Measurements from ENCODE around the gene UNC13A.
"Not testable (repeated sequence)": the region's sequence is repeated elsewhere in the genome, so short reads cannot be mapped to it uniquely, and the experiment has no call there.

UNC13A gene

DNA sequence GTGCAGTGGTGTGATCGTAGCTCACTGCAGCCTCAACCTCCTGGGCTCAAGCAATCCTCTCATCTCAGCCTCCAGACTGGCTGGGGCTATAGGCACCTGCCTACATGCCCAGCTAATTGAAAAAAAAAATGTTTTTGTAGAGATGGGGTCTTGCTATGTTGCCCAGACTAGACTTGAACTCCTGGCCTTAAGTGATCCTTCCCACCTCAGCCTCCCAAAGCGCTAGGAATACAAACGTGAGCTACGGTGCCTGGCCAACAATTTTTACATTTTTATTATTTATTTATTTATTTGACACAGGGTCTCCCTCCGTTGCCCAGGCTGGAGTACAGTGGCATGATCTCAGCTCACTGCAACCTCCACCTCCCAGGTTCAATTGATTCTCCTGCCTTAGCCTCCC is 117.9 kb downstream of the UNC13A start:
- not testable (repeated sequence) for DNase-seq (ENCODE audit: low read depth in 2 of 2)

DNA sequence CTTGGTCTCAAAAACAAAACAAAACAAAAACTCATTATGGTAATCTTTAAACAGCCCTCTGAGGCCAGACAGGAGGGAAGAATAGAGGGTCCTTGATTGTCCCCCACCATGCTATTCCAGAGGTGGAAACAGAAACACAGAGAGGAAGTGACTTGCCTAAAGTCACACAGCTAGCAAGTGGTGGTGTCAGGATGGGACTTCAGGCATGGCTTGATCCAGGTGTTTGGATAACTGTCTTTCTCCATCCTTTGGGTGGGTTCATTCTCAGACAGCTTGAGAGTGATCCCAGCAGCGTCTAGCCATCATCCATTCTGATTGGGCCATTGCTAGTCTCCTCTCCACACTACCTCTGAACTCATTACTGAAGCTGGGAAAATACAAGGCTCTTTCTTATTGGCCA is 120.2 kb downstream of the UNC13A start:
- DNase-seq (ENCODE audit: low read depth in 2 of 2): no peak

DNA sequence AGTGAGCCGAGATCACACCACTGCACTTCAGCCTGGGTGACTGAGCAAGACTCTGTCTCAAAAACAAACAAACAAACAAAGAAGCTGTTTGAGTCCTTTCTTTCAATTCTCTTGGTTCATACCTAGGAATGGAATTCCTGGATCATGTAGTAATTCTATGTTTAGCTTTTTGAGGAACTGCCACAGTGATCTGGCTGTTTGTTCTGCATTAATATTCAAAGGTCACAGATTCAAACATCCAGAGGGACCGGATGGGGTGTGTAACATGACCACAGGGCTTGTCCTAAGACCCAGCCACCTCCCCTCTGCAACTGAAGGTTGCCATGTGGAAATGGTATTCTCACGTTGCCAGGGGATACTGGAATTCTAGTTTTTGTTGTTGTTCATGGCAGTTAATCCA is 122.5 kb downstream of the UNC13A start:
- no peak for DNase-seq (ENCODE audit: low read depth in 2 of 2)

DNA sequence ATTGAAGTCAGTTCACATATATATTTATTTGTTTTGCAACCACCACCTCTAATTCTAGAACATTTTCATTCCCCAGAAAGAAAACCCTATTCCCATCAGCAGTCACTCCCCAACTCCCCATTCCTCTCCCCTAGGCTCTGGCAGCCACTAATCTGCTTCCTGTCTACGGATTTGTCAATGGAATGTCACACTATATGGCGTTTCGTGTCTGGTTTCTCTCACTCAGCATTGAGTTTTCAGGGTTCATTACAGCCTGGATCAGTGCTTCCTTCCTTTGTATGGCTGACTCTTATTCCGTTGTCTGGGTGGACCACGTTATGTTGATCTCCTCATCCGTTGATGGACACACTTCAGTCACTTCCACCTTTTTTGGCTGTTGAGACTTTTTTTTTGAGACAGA is 123.4 kb downstream of the UNC13A start:
- no peak for DNase-seq (ENCODE audit: low read depth in 2 of 2)

DNA sequence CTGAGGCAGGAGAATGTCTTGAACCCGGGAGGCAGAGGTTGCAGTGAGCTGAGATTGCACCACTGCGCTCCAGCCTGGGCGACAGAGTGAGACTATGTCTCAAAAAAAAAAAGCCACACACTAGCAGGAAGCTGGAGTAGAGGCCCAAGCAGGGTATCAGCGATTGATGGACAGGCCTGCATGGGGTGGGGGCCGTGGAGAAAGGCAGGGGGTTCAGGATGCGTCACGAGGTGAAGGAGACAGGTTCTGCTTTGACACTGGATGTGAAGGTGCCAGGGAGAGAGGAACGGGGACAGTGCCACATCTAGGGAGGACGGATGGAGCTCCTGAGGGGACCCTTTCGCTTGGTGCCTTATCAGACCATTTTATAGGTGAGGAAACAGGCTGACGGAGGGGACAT is 125.6 kb downstream of the UNC13A start:
- DNase-seq (ENCODE audit: low read depth in 2 of 2): no peak

DNA sequence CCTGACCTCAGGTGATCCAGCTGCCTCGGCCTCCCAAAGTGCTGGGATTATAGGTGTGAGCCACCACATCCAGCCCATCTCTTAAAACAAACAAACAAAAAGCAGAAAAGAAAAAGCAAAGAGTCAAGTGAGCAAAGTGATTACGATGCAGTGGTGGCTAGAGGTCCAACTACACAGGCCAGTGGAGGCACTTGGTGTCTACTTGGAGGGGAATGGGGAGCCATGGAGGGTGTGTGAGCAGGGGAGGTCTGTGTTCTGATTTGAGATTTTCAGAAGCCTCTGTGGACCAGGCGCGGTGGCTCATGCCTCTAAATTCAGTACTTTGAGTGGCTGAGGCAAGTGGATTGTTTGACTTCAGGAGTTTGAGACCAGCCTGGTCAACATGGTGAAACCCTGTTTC is 126.1 kb downstream of the UNC13A start:
- DNase-seq (ENCODE audit: low read depth in 2 of 2): no peak

DNA sequence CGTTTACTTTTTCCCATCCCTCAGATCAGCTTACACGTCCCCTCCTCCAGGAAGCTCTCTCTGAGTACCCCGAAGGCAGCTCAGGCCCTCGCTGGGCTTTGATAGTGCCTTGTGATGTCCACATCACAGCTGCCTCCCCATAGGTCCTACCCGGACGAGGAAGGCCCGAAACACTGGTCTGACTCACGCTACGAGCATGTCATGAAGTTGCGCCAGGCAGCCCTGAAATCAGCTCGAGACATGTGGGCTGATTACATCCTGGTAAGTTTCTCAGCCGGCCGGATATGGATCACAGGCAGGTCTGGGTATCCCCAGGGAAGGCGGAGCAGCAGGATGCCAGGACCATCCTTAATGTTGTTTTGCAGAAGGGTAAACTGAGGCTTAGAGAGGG is 128.0 kb downstream of the UNC13A start:
- DNase-seq (ENCODE audit: low read depth in 2 of 2): no peak

DNA sequence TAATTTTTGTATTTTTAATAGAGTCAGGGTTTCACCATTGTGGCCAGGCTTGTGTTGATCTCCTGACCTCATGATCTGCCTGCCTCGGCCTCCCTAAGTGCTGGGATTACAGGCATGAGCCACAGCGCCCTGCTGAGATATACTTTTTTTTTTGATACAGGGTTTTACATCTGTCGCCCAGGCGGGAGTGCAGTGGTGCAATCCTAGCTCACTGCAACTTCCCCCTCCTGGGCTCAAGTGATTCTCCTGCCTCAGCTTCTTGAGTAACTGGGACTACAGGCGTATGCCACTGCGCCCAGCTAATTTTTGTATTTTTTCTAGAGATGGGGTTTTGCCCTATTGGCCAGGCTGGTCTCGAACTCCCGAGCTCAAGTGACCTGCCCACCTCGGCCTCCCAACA is 130.7 kb downstream of the UNC13A start:
- no peak for DNase-seq (ENCODE audit: low read depth in 2 of 2)

DNA sequence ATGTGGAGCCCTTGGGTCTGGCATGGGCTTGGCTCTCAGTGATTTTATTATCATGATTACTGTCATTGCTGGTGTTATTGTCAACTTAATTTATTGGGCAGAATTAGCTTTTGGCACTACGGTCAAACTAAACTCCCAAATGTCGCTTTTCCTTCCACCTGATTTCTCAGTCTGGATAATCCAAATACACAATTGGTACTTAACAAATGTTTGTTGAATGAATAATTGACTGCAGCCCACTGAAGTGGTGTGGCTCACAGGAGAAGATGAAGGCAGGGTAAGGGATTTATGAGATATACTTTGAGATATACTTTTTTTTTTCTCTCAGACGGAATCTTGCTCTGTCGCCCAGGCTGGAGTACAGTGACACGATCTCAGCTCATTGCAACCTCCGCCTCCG is 131.2 kb downstream of the UNC13A start:
- no peak for DNase-seq (ENCODE audit: low read depth in 2 of 2)

DNA sequence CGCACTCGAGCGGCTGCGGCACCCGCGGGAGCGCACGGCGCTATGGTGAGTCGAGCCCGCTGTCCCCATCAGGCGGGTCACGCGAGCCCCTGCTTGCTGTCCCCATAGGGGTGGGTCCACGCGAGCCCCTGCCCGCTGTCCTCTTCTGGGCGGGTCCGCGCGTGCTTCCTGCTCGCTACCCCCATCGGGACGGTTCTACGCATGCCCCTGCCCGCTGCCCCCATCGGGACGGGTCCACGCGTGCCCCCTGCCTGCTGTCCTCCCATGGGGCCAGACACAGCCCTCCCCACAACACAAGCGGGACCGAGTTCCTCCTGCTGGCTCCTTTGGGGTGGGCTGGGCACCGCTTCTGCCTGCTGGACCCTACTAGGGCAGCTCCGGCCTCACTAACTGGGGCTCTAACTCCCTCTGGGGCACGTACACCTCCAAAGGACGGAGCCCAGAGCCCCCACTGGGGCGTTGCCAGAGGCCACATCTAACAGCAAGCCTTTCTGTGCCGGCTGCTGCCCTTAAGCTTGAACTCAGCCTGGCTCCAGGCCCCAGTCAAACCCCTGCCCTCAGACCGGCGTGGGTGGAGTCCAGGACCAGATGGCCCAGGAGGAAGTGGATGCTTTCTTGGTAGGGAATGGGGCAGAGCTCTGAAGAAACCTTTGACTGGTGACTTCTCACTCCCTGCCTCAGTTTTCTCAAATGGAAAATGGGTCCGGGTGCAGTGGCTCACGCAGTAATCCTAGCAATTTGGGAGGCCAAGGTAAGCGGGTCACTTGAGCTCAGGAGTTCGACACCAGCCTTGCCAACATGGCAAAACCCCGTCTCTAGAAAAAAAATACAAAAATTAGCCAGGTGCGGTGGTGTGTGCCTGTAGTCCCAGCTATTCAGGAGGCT is 132.0 kb downstream of the UNC13A start:
- DNase-seq (ENCODE audit: low read depth in 2 of 2): no peak

DNA sequence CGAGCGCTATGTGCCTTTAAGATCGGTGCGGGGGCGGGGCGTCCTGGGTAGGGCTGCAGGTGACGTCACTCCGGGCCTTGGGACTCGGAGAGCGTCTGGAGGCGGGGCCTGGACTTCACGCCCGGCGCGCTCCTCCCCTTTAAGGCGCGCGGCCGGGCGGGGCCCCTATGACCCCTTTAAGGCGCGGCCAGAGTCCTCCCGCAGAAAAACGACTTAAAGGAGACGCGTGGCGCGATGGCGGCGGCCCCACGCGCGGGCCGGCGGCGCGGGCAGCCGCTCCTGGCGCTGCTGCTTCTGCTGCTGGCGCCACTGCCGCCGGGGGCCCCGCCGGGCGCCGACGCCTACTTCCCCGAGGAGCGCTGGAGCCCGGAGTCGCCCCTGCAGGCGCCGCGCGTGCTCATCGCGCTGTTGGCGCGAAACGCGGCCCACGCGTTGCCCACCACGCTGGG is 132.7 kb downstream of the UNC13A start, which contains the start of gene COLGALT1:
Gene COLGALT1 (plus strand): TSS at position 170 of the 449 bp plus-strand sequence. CDS start 65 bp downstream, at position 235.
- DNase-seq (ENCODE audit: low read depth in 2 of 2): peak; percentile 93 to 97

DNA sequence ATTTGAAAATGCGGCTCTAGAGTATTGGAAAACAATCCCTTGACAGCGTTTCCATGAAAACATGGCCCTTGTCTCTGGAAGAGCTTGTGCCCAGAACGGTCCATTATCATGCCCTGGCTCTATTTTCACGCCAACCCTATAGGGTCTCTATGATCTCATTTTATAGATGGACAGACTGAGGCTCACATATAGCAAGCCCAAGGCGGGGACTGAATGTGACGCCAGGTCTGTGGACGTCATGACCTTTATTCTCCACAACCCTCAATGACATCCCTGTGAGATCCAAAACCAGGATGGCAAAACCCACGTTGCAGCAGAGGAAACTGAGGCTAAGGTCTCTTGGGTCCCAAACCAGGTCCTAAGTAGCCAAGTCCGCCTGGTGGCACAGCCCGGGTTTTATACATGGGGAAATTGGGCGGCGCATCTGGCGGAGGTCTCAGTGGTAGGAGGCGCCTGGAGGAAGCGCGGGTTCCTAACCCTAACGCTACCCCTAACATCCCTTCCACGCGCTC is 133.1 kb downstream of the UNC13A start:
- DNase-seq (ENCODE audit: low read depth in 2 of 2): no peak

DNA sequence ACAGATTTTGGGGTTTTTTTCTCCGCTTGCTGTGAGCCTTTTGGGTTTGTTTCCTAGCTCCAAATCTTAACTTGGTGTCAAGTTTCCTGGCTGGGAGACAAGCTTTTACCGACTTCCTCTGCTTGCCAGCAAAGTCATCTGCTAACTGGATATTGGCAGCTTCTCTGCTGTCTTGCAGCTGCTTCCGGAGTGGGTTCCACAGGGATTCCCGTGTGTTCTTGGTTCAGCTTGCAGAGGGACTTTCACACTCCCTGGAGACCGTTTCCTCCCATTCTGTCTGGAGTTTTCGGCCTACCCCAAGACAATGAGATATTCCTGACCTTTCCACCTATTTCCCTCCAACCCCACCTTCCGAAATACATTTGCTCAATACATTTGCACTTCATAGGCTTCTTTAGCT is 134.9 kb downstream of the UNC13A start:
- DNase-seq (ENCODE audit: low read depth in 2 of 2): no peak

DNA sequence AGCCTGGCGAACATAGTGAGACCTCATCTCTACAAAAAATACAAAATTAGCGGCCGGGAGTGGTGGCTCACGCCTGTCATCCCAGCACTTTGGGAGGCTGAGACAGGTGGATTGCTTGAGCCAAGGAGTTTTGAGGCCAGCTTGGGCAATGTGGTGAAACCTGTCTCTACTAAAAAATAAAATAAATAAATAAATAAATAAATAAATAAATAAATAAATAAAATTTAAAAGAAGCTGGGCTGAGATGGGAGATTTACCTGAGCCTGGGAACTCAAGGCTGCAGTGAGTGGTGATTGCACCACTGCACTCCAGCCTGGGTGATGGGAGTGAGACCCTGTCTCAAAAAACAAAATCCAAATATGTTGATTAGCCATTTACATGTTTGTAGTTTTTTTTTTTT is 135.4 kb downstream of the UNC13A start:
- DNase-seq (ENCODE audit: low read depth in 2 of 2): not testable (repeated sequence)
